ENCODE results near the gene C1orf56. TPM values are rescaled to one million over a fixed set of nuclear protein-coding genes. Genes with fewer than 3 reads are reported as not detected.
A peak's percentile ranks its signal among the peaks of the same experiment; 100 is the strongest.

The C1orf56 gene
- 5.2 TPM for total RNA-seq

DNA sequence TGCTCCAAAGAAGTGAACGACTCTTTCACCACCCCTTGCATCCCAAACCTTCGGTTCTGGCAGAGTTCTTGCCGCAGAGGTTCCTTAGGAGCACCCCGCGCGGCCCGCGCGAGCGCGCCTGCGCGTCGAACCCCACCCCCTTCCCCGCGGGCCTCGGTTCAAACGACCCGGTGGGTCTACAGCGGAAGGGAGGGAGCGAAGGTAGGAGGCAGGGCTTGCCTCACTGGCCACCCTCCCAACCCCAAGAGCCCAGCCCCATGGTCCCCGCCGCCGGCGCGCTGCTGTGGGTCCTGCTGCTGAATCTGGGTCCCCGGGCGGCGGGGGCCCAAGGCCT is at the start of gene C1orf56:
Gene C1orf56, plus strand, starts transcription at position 161 of the 334 bp plus-strand sequence. Its CDS starts 97 bp downstream, at position 258.
- peak within 1 kb of the TSS; percentile 93 for H3K27ac ChIP-seq
- TF ChIP-seq POLR2A (IDR thresholded peaks at IDR 0.05) = peak in 1 of 2 donors; percentile 59
- peak; percentile 28 to 87 for TF ChIP-seq POLR2AphosphoS5 (IDR thresholded peaks at IDR 0.05; ENCODE audit: insufficient read depth in 1 of 2, low read depth in 1 of 2)
- no peak for TF ChIP-seq CTCF (IDR thresholded peaks at IDR 0.05)
- peaks cover 0 to 8% of the 10 kb centered on the region in 2 donors for H3K36me3 ChIP-seq
- intact Hi-C loops (cut with DNase I) = no loop called here
- DNase-seq (ENCODE audit: extremely low spot score in 2 of 2) = no peak
- H3K4me1 ChIP-seq = peaks cover 22% of the 10 kb centered on the region
- H3K27me3 ChIP-seq = no peaks in the 10 kb centered on the region
- H3K9me3 ChIP-seq = no peaks in the 10 kb centered on the region
- H3K4me3 ChIP-seq = peak within 1 kb of the TSS; percentile 72 to 85

- H3K4me3 ChIP-seq = no peak overlapping the region
- H3K27ac ChIP-seq = no peak overlapping the region
- TF ChIP-seq POLR2A (IDR thresholded peaks at IDR 0.05) = no peak
- TF ChIP-seq POLR2AphosphoS5 (IDR thresholded peaks at IDR 0.05; ENCODE audit: insufficient read depth in 1 of 2, low read depth in 1 of 2) = no peak
- TF ChIP-seq CTCF (IDR thresholded peaks at IDR 0.05) = no peak
- DNase-seq (ENCODE audit: extremely low spot score in 2 of 2) = no peak
- intact Hi-C loops (cut with DNase I) = no loop called here
- peaks cover 23% of the 10 kb centered on the region for H3K4me1 ChIP-seq
- peaks cover 0 to 43% of the 10 kb centered on the region in 2 donors for H3K36me3 ChIP-seq
- H3K27me3 ChIP-seq = no peaks in the 10 kb centered on the region
- H3K9me3 ChIP-seq = no peaks in the 10 kb centered on the region
Observed at GRCh38 chr1:150997949-150998348, 49.6 kb upstream of the C1orf56 start.

- intact Hi-C loops (cut with DNase I) = no loop called here
- TF ChIP-seq POLR2A (IDR thresholded peaks at IDR 0.05) (no peak), POLR2AphosphoS5 (IDR thresholded peaks at IDR 0.05; ENCODE audit: insufficient read depth in 1 of 2, low read depth in 1 of 2) (no peak), CTCF (IDR thresholded peaks at IDR 0.05) (no peak)
- no peaks in the 10 kb centered on the region for H3K27me3 ChIP-seq
- peaks cover 0 to 43% of the 10 kb centered on the region in 2 donors for H3K36me3 ChIP-seq
- no peaks in the 10 kb centered on the region for H3K9me3 ChIP-seq
- H3K4me3 ChIP-seq = no peak overlapping the region
- no peak overlapping the region for H3K27ac ChIP-seq
- DNase-seq (ENCODE audit: extremely low spot score in 2 of 2) = no peak
- peaks cover 36% of the 10 kb centered on the region for H3K4me1 ChIP-seq
Observed at GRCh38 chr1:150999051-150999674, 48.4 kb upstream of the C1orf56 start.

DNA sequence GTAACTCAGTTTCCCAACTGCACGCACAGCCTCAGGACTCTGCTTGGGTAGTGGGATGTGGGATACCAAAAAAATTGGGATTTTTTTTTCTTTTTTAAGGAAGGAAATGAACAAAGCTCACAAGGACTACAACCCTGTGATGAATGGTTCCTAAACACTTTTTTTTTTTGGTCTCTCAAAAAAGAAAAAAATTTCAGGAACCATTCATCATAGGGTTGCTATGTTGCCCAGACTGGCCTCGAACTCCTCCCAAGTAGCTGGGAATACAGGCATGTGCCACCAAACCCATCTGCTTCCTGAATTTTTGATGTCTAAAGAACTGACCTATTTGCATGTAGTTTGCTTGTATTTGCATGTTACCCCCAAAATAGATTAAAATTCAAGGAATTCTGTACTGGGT is 47.6 kb upstream of the C1orf56 start:
- DNase-seq (ENCODE audit: extremely low spot score in 2 of 2) = no peak
- H3K36me3 ChIP-seq = peaks cover 0 to 43% of the 10 kb centered on the region in 2 donors
- no peaks in the 10 kb centered on the region for H3K27me3 ChIP-seq
- no peak overlapping the region for H3K27ac ChIP-seq
- H3K4me1 ChIP-seq = peaks cover 43% of the 10 kb centered on the region
- H3K9me3 ChIP-seq = no peaks in the 10 kb centered on the region
- intact Hi-C loops (cut with DNase I) = no loop called here
- no peak overlapping the region for H3K4me3 ChIP-seq
- TF ChIP-seq POLR2AphosphoS5 (IDR thresholded peaks at IDR 0.05; ENCODE audit: insufficient read depth in 1 of 2, low read depth in 1 of 2) (no peak), CTCF (IDR thresholded peaks at IDR 0.05) (no peak), POLR2A (IDR thresholded peaks at IDR 0.05) (no peak)

DNA sequence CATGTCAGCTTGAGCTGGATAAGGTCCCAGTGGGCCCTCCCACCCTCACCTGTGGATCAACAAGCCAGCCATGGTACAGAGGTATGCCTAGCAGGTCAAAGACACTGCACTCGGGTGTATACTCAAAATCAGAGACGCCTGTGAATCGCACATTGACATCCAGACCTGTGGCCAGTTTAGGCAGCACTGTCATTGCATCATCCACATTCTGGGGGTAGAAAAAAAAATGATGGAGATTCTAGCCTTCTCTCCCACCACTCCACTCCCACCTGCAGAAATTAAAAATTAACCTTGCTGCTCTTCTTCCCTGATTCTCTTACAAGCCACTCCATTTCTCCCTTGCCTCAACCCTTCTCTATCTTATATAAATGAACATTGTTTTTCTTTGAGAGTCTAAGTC is 47.1 kb upstream of the C1orf56 start:
- intact Hi-C loops (cut with DNase I) = no loop called here

More for the DNA sequence above, 47.1 kb upstream of the C1orf56 start:
- H3K4me3 ChIP-seq = no peak overlapping the region
- no peaks in the 10 kb centered on the region for H3K9me3 ChIP-seq
- H3K27me3 ChIP-seq = no peaks in the 10 kb centered on the region
- H3K4me1 ChIP-seq = peaks cover 44% of the 10 kb centered on the region
- no peak for TF ChIP-seq POLR2A (IDR thresholded peaks at IDR 0.05)
- no peak for TF ChIP-seq POLR2AphosphoS5 (IDR thresholded peaks at IDR 0.05; ENCODE audit: insufficient read depth in 1 of 2, low read depth in 1 of 2)
- TF ChIP-seq CTCF (IDR thresholded peaks at IDR 0.05) = no peak
- H3K36me3 ChIP-seq = peaks cover 0 to 43% of the 10 kb centered on the region in 2 donors
- no peak overlapping the region for H3K27ac ChIP-seq
- no peak for DNase-seq (ENCODE audit: extremely low spot score in 2 of 2)

Measured in vagina (tissue), 2 donors.